Mesenchymal stem cell (in vitro differentiated cells and primary cell): ENCODE results near the gene TMEM150A.

Experiments
- DNase-seq: peaks from one replicate; pipeline ENCODE4 v3.0.0-alpha.2; 2013
- H2AFZ ChIP-seq: one replicate; pipeline ENCODE4 v1.6.1; 2013; ENCODE audit warnings: low read depth, mild to moderate bottlenecking, control low read depth, inconsistent platforms, low read length, moderate library complexity
- H2AK5ac ChIP-seq: 2 replicates; pipeline ENCODE4 v1.6.1; 2013; ENCODE audit warnings: low read length, moderate library complexity, mild to moderate bottlenecking, inconsistent platforms; ENCODE audit not compliant: severe bottlenecking
- H2BK120ac ChIP-seq: one replicate; pipeline ENCODE4 v1.6.1; 2013; ENCODE audit warnings: low read depth, mild to moderate bottlenecking, inconsistent platforms, low read length, moderate library complexity
- H2BK12ac ChIP-seq, 2 experiments: one replicate each; pipeline ENCODE4 v1.6.1; 2013; ENCODE audit warnings: inconsistent platforms in 2 of 2, low read length in 2 of 2, mild to moderate bottlenecking in 2 of 2, moderate library complexity in 2 of 2, control low read depth in 1 of 2
- H2BK15ac ChIP-seq: one replicate; pipeline ENCODE4 v1.6.1; 2013; ENCODE audit warnings: mild to moderate bottlenecking, low read depth, inconsistent platforms; ENCODE audit not compliant: poor library complexity, severe bottlenecking
- H2BK5ac ChIP-seq: 2 replicates; pipeline ENCODE4 v1.6.1; 2013; ENCODE audit warnings: low read depth, mild to moderate bottlenecking, low read length, control low read depth, inconsistent platforms; ENCODE audit not compliant: poor library complexity, severe bottlenecking
- H3K14ac ChIP-seq, 2 experiments: one replicate each; pipeline ENCODE4 v1.6.1; 2013; ENCODE audit warnings: inconsistent platforms in 2 of 2, low read length in 2 of 2, control low read depth in 1 of 2, mild to moderate bottlenecking in 1 of 2, moderate library complexity in 1 of 2
- H3K18ac ChIP-seq, 2 experiments: one replicate each; pipeline ENCODE4 v1.6.1; 2013; ENCODE audit warnings: inconsistent platforms in 2 of 2, low read length in 2 of 2, control low read depth in 1 of 2, low read depth in 1 of 2, mild to moderate bottlenecking in 1 of 2
- H3K23ac ChIP-seq, 2 experiments: one replicate each; pipeline ENCODE4 v1.6.1; 2013; ENCODE audit warnings: inconsistent platforms in 2 of 2, low read length in 2 of 2, mild to moderate bottlenecking in 2 of 2, moderate library complexity in 2 of 2, control low read depth in 1 of 2
- H3K27ac ChIP-seq: 2 replicates; pipeline ENCODE4 v1.5.1; 2013; ENCODE audit warnings: mild to moderate bottlenecking, moderate library complexity, low read length, control low read depth, inconsistent platforms; ENCODE audit not compliant: poor library complexity, severe bottlenecking
- H3K27me3 ChIP-seq, 2 experiments: 2 replicates each; pipeline versions ENCODE4 v1.6.1 to v1.7.0; 2013; ENCODE audit warnings: low read length in 2 of 2, mild to moderate bottlenecking in 2 of 2, moderate library complexity in 2 of 2, control low read depth in 1 of 2, inconsistent platforms in 1 of 2; ENCODE audit not compliant: control insufficient read depth in 1 of 2, insufficient read depth in 1 of 2
- H3K36me3 ChIP-seq, 2 experiments: 2 replicates each; pipeline versions ENCODE4 v1.6.1 to v1.7.0; 2013; ENCODE audit warnings: low read length in 2 of 2, control low read depth in 1 of 2, inconsistent platforms in 1 of 2, low read depth in 1 of 2, mild to moderate bottlenecking in 1 of 2; ENCODE audit not compliant: insufficient read depth in 2 of 2, control insufficient read depth in 1 of 2
- H3K4ac ChIP-seq, 2 experiments: one replicate each; pipeline ENCODE4 v1.6.1; 2013; ENCODE audit warnings: inconsistent platforms in 2 of 2, low read length in 2 of 2, mild to moderate bottlenecking in 2 of 2, moderate library complexity in 2 of 2, control low read depth in 1 of 2, low read depth in 1 of 2
- H3K4me1 ChIP-seq: 2 replicates; pipeline ENCODE4 v1.6.1; 2013; ENCODE audit warnings: low read depth, low read length, control low read depth; ENCODE audit not compliant: control insufficient read depth, insufficient read depth
- H3K4me2 ChIP-seq: 2 replicates; pipeline ENCODE4 v1.6.1; 2013; ENCODE audit warnings: low read length, mild to moderate bottlenecking, inconsistent platforms; ENCODE audit not compliant: poor library complexity, severe bottlenecking
- H3K4me3 ChIP-seq, 2 experiments: 2 replicates each; pipeline versions ENCODE4 v1.5.1 to v1.7.0; 2013; ENCODE audit warnings: low read length in 2 of 2, mild to moderate bottlenecking in 2 of 2, control low read depth in 1 of 2, low read depth in 1 of 2; ENCODE audit not compliant: insufficient read depth in 1 of 2
- H3K79me1 ChIP-seq: replicated peaks from 2 replicates; pipeline ENCODE4 v1.6.1; 2013; ENCODE audit warnings: mild to moderate bottlenecking, control low read depth, low read length, inconsistent platforms; ENCODE audit not compliant: poor library complexity, severe bottlenecking
- H3K9ac ChIP-seq: 2 replicates; pipeline ENCODE4 v1.7.0; 2013; ENCODE audit warnings: mild to moderate bottlenecking, low read length, moderate library complexity
- H3K9me3 ChIP-seq: 2 replicates; pipeline ENCODE4 v1.7.0; 2013; ENCODE audit warnings: mild to moderate bottlenecking, low read length; ENCODE audit not compliant: control insufficient read depth
- H4K8ac ChIP-seq: one replicate; pipeline ENCODE4 v1.6.1; 2013; ENCODE audit warnings: inconsistent platforms, mild to moderate bottlenecking, low read length, moderate library complexity
- H4K91ac ChIP-seq: one replicate; pipeline ENCODE4 v1.6.1; 2013; ENCODE audit warnings: mild to moderate bottlenecking, low read length, inconsistent platforms
- WGBS: methylation state at CpG from one replicate; pipeline ENCODE4 v1.1.7; 2013; ENCODE audit warnings: mixed read lengths; 5-methylcytosine and 5-hydroxymethylcytosine counted together

TMEM150A gene

DNA sequence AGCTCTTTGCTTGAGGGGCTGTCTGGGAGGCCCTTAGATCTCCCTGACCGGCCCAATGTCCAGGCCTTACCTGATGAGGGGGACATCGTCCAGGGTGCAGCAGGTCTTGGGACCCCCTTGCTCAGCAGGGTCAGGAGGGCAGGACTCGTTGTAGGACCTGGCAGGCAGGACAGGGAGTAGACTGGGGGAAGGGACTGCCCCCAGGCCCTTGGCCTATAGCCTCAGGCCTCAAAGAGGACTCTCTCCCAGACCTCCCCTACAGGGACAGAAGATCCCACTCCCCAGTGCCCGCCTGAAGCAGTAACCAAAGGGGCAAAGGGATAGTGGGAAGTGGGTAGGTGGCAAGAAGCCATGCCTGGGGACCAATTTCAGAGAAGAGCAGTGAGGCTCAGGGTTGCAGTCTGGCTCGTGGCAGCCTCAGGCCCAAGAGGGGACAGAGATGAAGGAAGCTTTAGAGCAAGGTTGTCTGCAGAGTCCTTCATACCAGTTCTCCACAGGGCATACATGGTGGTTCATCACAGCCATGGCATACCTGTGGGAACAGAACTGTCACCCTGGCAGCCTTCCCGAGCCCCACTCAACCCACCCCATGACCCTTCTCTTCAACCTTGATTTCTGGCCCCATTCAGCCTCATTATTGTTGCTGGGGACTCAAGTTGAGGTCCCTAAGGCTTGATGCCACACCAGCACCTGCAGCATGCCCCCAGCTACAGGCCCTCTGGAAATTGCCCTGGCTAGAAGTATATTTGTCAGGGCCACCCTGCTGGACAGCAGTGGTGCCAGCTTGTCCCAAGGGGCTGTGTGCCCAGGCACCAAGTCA lies 1.3 kb downstream of the TMEM150A start:
- Histone ChIP-seq H3K4me1 (peaks cover 38% of the 10 kb centered on the region), H3K27ac (no peak overlapping the region), H4K91ac (no peak overlapping the region), H3K4ac (peak overlapping the region; percentile 9 to 32), H3K14ac (peak overlapping the region in 1 of 2 experiments; percentile 98), H3K4me2 (no peak overlapping the region), H2AK5ac (peak overlapping the region; percentile 28), H2AFZ (no peak overlapping the region), H2BK12ac (no peak overlapping the region), H2BK5ac (no peak overlapping the region), H3K9ac (peak overlapping the region; percentile 92), H2BK120ac (no peak overlapping the region), H3K36me3 (peaks cover 42 to 51% of the 10 kb centered on the region in 2 experiments), H2BK15ac (no peak overlapping the region), H3K27me3 (no peaks in the 10 kb centered on the region), H3K4me3 (peak overlapping the region in 1 of 2 experiments; percentile 99), H3K9me3 (no peaks in the 10 kb centered on the region), H3K23ac (peak overlapping the region in 1 of 2 experiments; percentile 15), H3K79me1 (peaks cover 37% of the 10 kb centered on the region), H3K18ac (peak overlapping the region in 1 of 2 experiments; percentile 89), H4K8ac (no peak overlapping the region)
- no peak for DNase-seq
- WGBS, result 87% methylated on average over 4 of the region's 6 CpGs

DNA sequence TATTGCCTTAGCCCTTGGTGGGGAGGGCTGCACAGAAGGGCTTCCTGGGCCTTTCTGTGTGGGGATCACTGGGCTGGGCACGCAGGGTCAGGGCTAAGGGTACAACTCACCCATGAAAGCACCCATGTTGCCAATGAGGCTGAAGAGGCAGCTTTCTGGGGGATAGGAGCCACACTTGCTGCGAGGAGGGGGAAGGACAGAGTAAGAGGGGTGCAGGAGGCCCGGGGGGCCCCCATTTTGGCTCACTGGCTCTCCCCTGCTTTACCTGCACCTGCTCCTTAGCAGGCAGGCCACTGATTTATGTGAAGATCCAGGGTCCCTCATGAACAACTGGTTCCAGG lies 2.3 kb downstream of the TMEM150A start:
- H3K9ac ChIP-seq, result no peak overlapping the region

DNA sequence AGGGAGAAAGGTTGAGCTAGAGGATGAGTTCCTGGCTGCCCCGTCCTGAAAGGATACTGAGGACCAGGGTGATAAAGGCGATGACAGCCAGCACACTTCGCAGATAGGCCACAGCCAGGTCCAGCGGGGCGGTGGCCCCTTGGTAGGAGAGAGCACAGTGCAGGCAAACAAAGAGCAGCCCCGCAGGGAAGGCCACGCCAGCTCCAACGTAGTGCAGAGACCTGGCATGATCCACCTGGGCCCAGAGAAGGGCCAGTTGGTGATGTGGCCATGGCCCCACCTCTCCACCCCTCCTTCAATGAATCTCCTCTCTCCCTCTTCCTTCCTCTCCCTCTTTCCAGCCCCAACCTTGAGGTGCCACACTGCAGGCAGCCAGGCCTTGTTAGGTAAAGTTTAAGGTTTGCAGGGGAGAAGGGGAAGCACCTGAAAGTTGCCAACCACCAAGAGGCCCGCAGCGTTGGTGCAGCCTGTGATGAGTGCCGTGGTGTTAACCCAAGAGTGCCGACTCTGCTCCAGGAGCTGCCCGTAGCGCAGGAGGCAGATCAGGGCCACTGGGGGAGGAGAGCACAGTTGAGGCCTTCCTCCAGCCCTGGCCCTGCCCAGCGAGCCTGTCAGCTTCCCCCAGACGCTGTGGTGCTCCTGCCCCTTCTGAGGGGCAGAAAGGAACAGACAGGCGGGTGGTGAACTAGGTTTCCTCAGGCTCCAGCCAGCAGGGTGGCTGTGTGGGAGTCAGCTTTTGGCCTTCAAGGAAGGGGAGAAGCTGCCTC lies 2.8 kb downstream of the TMEM150A start:
- H2BK120ac ChIP-seq, result no peak overlapping the region
- H3K4me3 ChIP-seq, result no peak overlapping the region
- H3K4me1 ChIP-seq, result peaks cover 34% of the 10 kb centered on the region
- no peak overlapping the region for H3K14ac ChIP-seq
- H3K18ac ChIP-seq, result no peak overlapping the region
- H3K79me1 ChIP-seq, result peaks cover 37% of the 10 kb centered on the region
- peaks cover 42 to 43% of the 10 kb centered on the region in 2 experiments for H3K36me3 ChIP-seq
- H3K9me3 ChIP-seq, result no peaks in the 10 kb centered on the region
- DNase-seq, result no peak
- H3K27ac ChIP-seq, result no peak overlapping the region
- no peak overlapping the region for H4K91ac ChIP-seq
- no peak overlapping the region for H3K9ac ChIP-seq
- no peak overlapping the region for H2BK12ac ChIP-seq
- H3K23ac ChIP-seq, result no peak overlapping the region
- WGBS, result 90% methylated on average over 17 of the region's 17 CpGs
- no peak overlapping the region for H2AK5ac ChIP-seq
- H2AFZ ChIP-seq, result no peak overlapping the region
- no peak overlapping the region for H3K4me2 ChIP-seq
- no peak overlapping the region for H2BK15ac ChIP-seq
- no peaks in the 10 kb centered on the region for H3K27me3 ChIP-seq
- no peak overlapping the region for H3K4ac ChIP-seq
- no peak overlapping the region for H2BK5ac ChIP-seq
- no peak overlapping the region for H4K8ac ChIP-seq

More for the DNA sequence above, 2.3 kb downstream of the TMEM150A start:
- no peak overlapping the region for H2AFZ ChIP-seq
- no peak overlapping the region for H4K8ac ChIP-seq
- no peak overlapping the region for H2AK5ac ChIP-seq
- H3K36me3 ChIP-seq, result peaks cover 42 to 44% of the 10 kb centered on the region in 2 experiments
- H3K23ac ChIP-seq, result no peak overlapping the region
- H3K14ac ChIP-seq, result no peak overlapping the region
- H2BK15ac ChIP-seq, result no peak overlapping the region
- no peak overlapping the region for H3K18ac ChIP-seq
- H4K91ac ChIP-seq, result no peak overlapping the region
- no peak overlapping the region for H3K4me3 ChIP-seq
- H3K4ac ChIP-seq, result no peak overlapping the region
- no peak for DNase-seq
- no peak overlapping the region for H3K4me2 ChIP-seq
- peaks cover 37% of the 10 kb centered on the region for H3K79me1 ChIP-seq
- H3K27ac ChIP-seq, result no peak overlapping the region
- no peak overlapping the region for H2BK120ac ChIP-seq
- no peak overlapping the region for H2BK12ac ChIP-seq
- H3K4me1 ChIP-seq, result peaks cover 34% of the 10 kb centered on the region
- no peak overlapping the region for H2BK5ac ChIP-seq
- 95% methylated on average over 3 of the region's 3 CpGs for WGBS
- H3K9me3 ChIP-seq, result no peaks in the 10 kb centered on the region
- no peaks in the 10 kb centered on the region for H3K27me3 ChIP-seq
